Measurements from ENCODE around the gene TRPT1. TPM values are rescaled to one million over a fixed set of nuclear protein-coding genes. Genes with fewer than 3 reads are reported as not detected.

TRPT1 gene
- polyA plus RNA-seq, 4 donors: 46.5 to 115 (median 68.0) TPM

- FAIRE-seq (no peak), DNase-seq (no peak)
- H3K27me3 ChIP-seq (ENCODE audit: control insufficient read depth in 3 of 3, insufficient read depth in 3 of 3, low read length in 3 of 3): no peaks in the 10 kb centered on the region
- peaks cover 30 to 97% (median 66%) of the 10 kb centered on the region in 3 donors for H3K36me3 ChIP-seq (ENCODE audit: control insufficient read depth in 3 of 3, insufficient read depth in 2 of 3, low read depth in 1 of 3, low read length in 3 of 3)
- WGBS, 3 donors: 85 to 89% (median 86%) methylated on average over 6 of the region's 6 CpGs
- no peak overlapping the region for H3K27ac ChIP-seq (ENCODE audit: low read depth in 1 of 3, low read length in 2 of 3)
- no peak overlapping the region for H3K4me3 ChIP-seq (ENCODE audit: low read depth in 1 of 3, low read length in 3 of 3)
- no peaks in the 10 kb centered on the region for H3K9me3 ChIP-seq (ENCODE audit: control insufficient read depth in 2 of 2, insufficient read depth in 1 of 2, low read depth in 1 of 2, low read length in 1 of 2)
- no peaks in the 10 kb centered on the region for H3K4me1 ChIP-seq (ENCODE audit: control insufficient read depth in 3 of 3, insufficient read depth in 2 of 3, low read depth in 1 of 3, low read length in 2 of 3)
Observed at GRCh38 chr11:64260147-64260708, 34.2 kb upstream of the TRPT1 start.

- H3K4me3 ChIP-seq (ENCODE audit: low read depth in 1 of 3, low read length in 3 of 3): no peak overlapping the region
- DNase-seq (no peak), FAIRE-seq (no peak)
- peaks cover 32 to 98% (median 67%) of the 10 kb centered on the region in 3 donors for H3K36me3 ChIP-seq (ENCODE audit: control insufficient read depth in 3 of 3, insufficient read depth in 2 of 3, low read depth in 1 of 3, low read length in 3 of 3)
- WGBS, 3 donors: 64 to 74% (median 64%) methylated on average over 4 of the region's 4 CpGs
- H3K4me1 ChIP-seq (ENCODE audit: control insufficient read depth in 3 of 3, insufficient read depth in 2 of 3, low read depth in 1 of 3, low read length in 2 of 3): no peaks in the 10 kb centered on the region
- no peaks in the 10 kb centered on the region for H3K9me3 ChIP-seq (ENCODE audit: control insufficient read depth in 2 of 2, insufficient read depth in 1 of 2, low read depth in 1 of 2, low read length in 1 of 2)
- no peak overlapping the region for H3K27ac ChIP-seq (ENCODE audit: low read depth in 1 of 3, low read length in 2 of 3)
- H3K27me3 ChIP-seq (ENCODE audit: control insufficient read depth in 3 of 3, insufficient read depth in 3 of 3, low read length in 3 of 3): no peaks in the 10 kb centered on the region
Observed at GRCh38 chr11:64259533-64260067, 33.6 kb upstream of the TRPT1 start.

- Histone ChIP-seq H3K27me3 (ENCODE audit: control insufficient read depth in 3 of 3, insufficient read depth in 3 of 3, low read length in 3 of 3) (no peaks in the 10 kb centered on the region), H3K27ac (ENCODE audit: low read depth in 1 of 3, low read length in 2 of 3) (no peak overlapping the region), H3K4me1 (ENCODE audit: control insufficient read depth in 3 of 3, insufficient read depth in 2 of 3, low read depth in 1 of 3, low read length in 2 of 3) (no peaks in the 10 kb centered on the region), H3K4me3 (ENCODE audit: low read depth in 1 of 3, low read length in 3 of 3) (no peak overlapping the region), H3K36me3 (ENCODE audit: control insufficient read depth in 3 of 3, insufficient read depth in 2 of 3, low read depth in 1 of 3, low read length in 3 of 3) (peaks cover 32 to 98% (median 66%) of the 10 kb centered on the region in 3 donors), H3K9me3 (ENCODE audit: control insufficient read depth in 2 of 2, insufficient read depth in 1 of 2, low read depth in 1 of 2, low read length in 1 of 2) (no peaks in the 10 kb centered on the region)
- WGBS, 3 donors: 91 to 92% (median 91%) methylated on average over 29 to 32 of the region's 32 CpGs
- FAIRE-seq (no peak), DNase-seq (no peak)
Observed at GRCh38 chr11:64258946-64259532, 33.1 kb upstream of the TRPT1 start.

- WGBS, 3 donors: 90 to 92% (median 91%) methylated on average over 20 to 24 of the region's 24 CpGs
- Histone ChIP-seq H3K27me3 (ENCODE audit: control insufficient read depth in 3 of 3, insufficient read depth in 3 of 3, low read length in 3 of 3) (no peaks in the 10 kb centered on the region), H3K4me1 (ENCODE audit: control insufficient read depth in 3 of 3, insufficient read depth in 2 of 3, low read depth in 1 of 3, low read length in 2 of 3) (peaks cover 0 to under 1% (median 0%) of the 10 kb centered on the region in 3 donors), H3K36me3 (ENCODE audit: control insufficient read depth in 3 of 3, insufficient read depth in 2 of 3, low read depth in 1 of 3, low read length in 3 of 3) (peaks cover 28 to 98% (median 61%) of the 10 kb centered on the region in 3 donors), H3K4me3 (ENCODE audit: low read depth in 1 of 3, low read length in 3 of 3) (no peak overlapping the region), H3K9me3 (ENCODE audit: control insufficient read depth in 2 of 2, insufficient read depth in 1 of 2, low read depth in 1 of 2, low read length in 1 of 2) (no peaks in the 10 kb centered on the region), H3K27ac (ENCODE audit: low read depth in 1 of 3, low read length in 2 of 3) (no peak overlapping the region)
- no peak for DNase-seq
- FAIRE-seq: no peak
Observed at GRCh38 chr11:64258356-64258755, 32.4 kb upstream of the TRPT1 start.

- no peak overlapping the region for H3K27ac ChIP-seq (ENCODE audit: low read depth in 1 of 3, low read length in 2 of 3)
- peaks cover 0 to 5% (median 0%) of the 10 kb centered on the region in 3 donors for H3K4me1 ChIP-seq (ENCODE audit: control insufficient read depth in 3 of 3, insufficient read depth in 2 of 3, low read depth in 1 of 3, low read length in 2 of 3)
- 85 to 87% (median 86%) methylated on average over 15 of the region's 15 CpGs for WGBS, 3 donors
- no peak overlapping the region for H3K4me3 ChIP-seq (ENCODE audit: low read depth in 1 of 3, low read length in 3 of 3)
- H3K36me3 ChIP-seq (ENCODE audit: control insufficient read depth in 3 of 3, insufficient read depth in 2 of 3, low read depth in 1 of 3, low read length in 3 of 3): peaks cover 13 to 84% (median 45%) of the 10 kb centered on the region in 3 donors
- no peaks in the 10 kb centered on the region for H3K27me3 ChIP-seq (ENCODE audit: control insufficient read depth in 3 of 3, insufficient read depth in 3 of 3, low read length in 3 of 3)
- FAIRE-seq (no peak), DNase-seq (no peak)
- H3K9me3 ChIP-seq (ENCODE audit: control insufficient read depth in 2 of 2, insufficient read depth in 1 of 2, low read depth in 1 of 2, low read length in 1 of 2): no peaks in the 10 kb centered on the region
Observed at GRCh38 chr11:64256300-64256699, 30.3 kb upstream of the TRPT1 start.

- Histone ChIP-seq H3K9me3 (ENCODE audit: control insufficient read depth in 2 of 2, insufficient read depth in 1 of 2, low read depth in 1 of 2, low read length in 1 of 2) (no peaks in the 10 kb centered on the region), H3K27ac (ENCODE audit: low read depth in 1 of 3, low read length in 2 of 3) (peak overlapping the region in 1 of 3 donors; percentile 9), H3K36me3 (ENCODE audit: control insufficient read depth in 3 of 3, insufficient read depth in 2 of 3, low read depth in 1 of 3, low read length in 3 of 3) (peaks cover 9 to 77% (median 42%) of the 10 kb centered on the region in 3 donors), H3K4me3 (ENCODE audit: low read depth in 1 of 3, low read length in 3 of 3) (no peak overlapping the region), H3K27me3 (ENCODE audit: control insufficient read depth in 3 of 3, insufficient read depth in 3 of 3, low read length in 3 of 3) (no peaks in the 10 kb centered on the region), H3K4me1 (ENCODE audit: control insufficient read depth in 3 of 3, insufficient read depth in 2 of 3, low read depth in 1 of 3, low read length in 2 of 3) (peaks cover 0 to 11% (median 3%) of the 10 kb centered on the region in 3 donors)
- DNase-seq (no peak), FAIRE-seq (no peak)
- WGBS, 3 donors: 79 to 83% (median 80%) methylated on average over 35 of the region's 35 CpGs
Observed at GRCh38 chr11:64255135-64256128, 29.4 kb upstream of the TRPT1 start.

- FAIRE-seq (no peak), DNase-seq (no peak)
- no peak overlapping the region for H3K27ac ChIP-seq (ENCODE audit: low read depth in 1 of 3, low read length in 2 of 3)
- WGBS, 3 donors: 84 to 88% (median 85%) methylated on average over 7 of the region's 7 CpGs
- peaks cover 0 to 20% (median 3%) of the 10 kb centered on the region in 3 donors for H3K4me1 ChIP-seq (ENCODE audit: control insufficient read depth in 3 of 3, insufficient read depth in 2 of 3, low read depth in 1 of 3, low read length in 2 of 3)
- H3K9me3 ChIP-seq (ENCODE audit: control insufficient read depth in 2 of 2, insufficient read depth in 1 of 2, low read depth in 1 of 2, low read length in 1 of 2): no peaks in the 10 kb centered on the region
- no peaks in the 10 kb centered on the region for H3K27me3 ChIP-seq (ENCODE audit: control insufficient read depth in 3 of 3, insufficient read depth in 3 of 3, low read length in 3 of 3)
- H3K4me3 ChIP-seq (ENCODE audit: low read depth in 1 of 3, low read length in 3 of 3): no peak overlapping the region
- peaks cover 9 to 68% (median 32%) of the 10 kb centered on the region in 3 donors for H3K36me3 ChIP-seq (ENCODE audit: control insufficient read depth in 3 of 3, insufficient read depth in 2 of 3, low read depth in 1 of 3, low read length in 3 of 3)
Observed at GRCh38 chr11:64254326-64254725, 28.3 kb upstream of the TRPT1 start.

- Histone ChIP-seq H3K36me3 (ENCODE audit: control insufficient read depth in 3 of 3, insufficient read depth in 2 of 3, low read depth in 1 of 3, low read length in 3 of 3) (peaks cover 7 to 60% (median 27%) of the 10 kb centered on the region in 3 donors), H3K4me3 (ENCODE audit: low read depth in 1 of 3, low read length in 3 of 3) (peak overlapping the region in 2 of 3 donors; percentile 85 to 94), H3K27ac (ENCODE audit: low read depth in 1 of 3, low read length in 2 of 3) (peak overlapping the region in 1 of 3 donors; percentile 41), H3K27me3 (ENCODE audit: control insufficient read depth in 3 of 3, insufficient read depth in 3 of 3, low read length in 3 of 3) (no peaks in the 10 kb centered on the region), H3K4me1 (ENCODE audit: control insufficient read depth in 3 of 3, insufficient read depth in 2 of 3, low read depth in 1 of 3, low read length in 2 of 3) (peaks cover 0 to 28% (median 3%) of the 10 kb centered on the region in 3 donors), H3K9me3 (ENCODE audit: control insufficient read depth in 2 of 2, insufficient read depth in 1 of 2, low read depth in 1 of 2, low read length in 1 of 2) (no peaks in the 10 kb centered on the region)
- DNase-seq (no peak), FAIRE-seq (no peak)
- 38 to 51% (median 46%) methylated on average over 5 of the region's 5 CpGs for WGBS, 3 donors
Observed at GRCh38 chr11:64253481-64253880, 27.5 kb upstream of the TRPT1 start.

Measured in small intestine (tissue), 7 donors.